ENCODE measurements around the gene BASP1. TPM values are rescaled to one million over a fixed set of nuclear protein-coding genes. Genes with fewer than 3 reads are reported as not detected.

BASP1 gene
- total RNA-seq, 4 donors from 2014 or later, result 22.1 to 37.1 (median 26.8) TPM

DNA sequence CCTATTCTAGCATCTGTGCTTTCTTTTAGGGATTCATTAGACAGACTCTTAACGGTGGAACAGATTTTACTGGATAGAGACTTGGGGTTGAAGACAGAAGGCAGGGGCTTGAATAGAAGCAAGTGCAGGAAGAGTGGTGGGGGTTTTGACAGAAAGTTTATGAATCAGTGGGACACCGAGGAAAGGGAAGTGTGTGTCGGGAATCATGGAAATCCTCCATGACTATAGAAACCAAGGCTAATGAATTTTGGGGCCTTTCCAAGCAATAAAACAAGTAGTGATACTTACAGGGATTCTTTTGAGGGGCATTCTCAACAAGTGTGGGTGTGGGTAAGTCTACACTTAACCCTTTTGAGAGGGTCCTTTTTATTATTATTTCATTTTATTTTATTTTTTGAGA, 12.8 kb downstream of the BASP1 start:
- intact Hi-C loops (cut with DNase I; ENCODE audit: low total_unique reads), result no loop called here
- no peak overlapping the region for H3K4me3 ChIP-seq (ENCODE audit: low read depth, poor library complexity, severe bottlenecking)
- DNase-seq (ENCODE audit: low spot score in 2 of 2), result no peak
- TF ChIP-seq POLR2A (IDR thresholded peaks at IDR 0.05), result no peak
- TF ChIP-seq, protein P1, sequence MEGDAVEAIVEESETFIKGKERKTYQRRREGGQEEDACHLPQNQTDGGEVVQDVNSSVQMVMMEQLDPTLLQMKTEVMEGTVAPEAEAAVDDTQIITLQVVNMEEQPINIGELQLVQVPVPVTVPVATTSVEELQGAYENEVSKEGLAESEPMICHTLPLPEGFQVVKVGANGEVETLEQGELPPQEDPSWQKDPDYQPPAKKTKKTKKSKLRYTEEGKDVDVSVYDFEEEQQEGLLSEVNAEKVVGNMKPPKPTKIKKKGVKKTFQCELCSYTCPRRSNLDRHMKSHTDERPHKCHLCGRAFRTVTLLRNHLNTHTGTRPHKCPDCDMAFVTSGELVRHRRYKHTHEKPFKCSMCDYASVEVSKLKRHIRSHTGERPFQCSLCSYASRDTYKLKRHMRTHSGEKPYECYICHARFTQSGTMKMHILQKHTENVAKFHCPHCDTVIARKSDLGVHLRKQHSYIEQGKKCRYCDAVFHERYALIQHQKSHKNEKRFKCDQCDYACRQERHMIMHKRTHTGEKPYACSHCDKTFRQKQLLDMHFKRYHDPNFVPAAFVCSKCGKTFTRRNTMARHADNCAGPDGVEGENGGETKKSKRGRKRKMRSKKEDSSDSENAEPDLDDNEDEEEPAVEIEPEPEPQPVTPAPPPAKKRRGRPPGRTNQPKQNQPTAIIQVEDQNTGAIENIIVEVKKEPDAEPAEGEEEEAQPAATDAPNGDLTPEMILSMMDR (IDR thresholded peaks at IDR 0.05), result no peak
- WGBS, 2 donors, result 84 to 88% methylated on average over 3 of the region's 3 CpGs

DNA sequence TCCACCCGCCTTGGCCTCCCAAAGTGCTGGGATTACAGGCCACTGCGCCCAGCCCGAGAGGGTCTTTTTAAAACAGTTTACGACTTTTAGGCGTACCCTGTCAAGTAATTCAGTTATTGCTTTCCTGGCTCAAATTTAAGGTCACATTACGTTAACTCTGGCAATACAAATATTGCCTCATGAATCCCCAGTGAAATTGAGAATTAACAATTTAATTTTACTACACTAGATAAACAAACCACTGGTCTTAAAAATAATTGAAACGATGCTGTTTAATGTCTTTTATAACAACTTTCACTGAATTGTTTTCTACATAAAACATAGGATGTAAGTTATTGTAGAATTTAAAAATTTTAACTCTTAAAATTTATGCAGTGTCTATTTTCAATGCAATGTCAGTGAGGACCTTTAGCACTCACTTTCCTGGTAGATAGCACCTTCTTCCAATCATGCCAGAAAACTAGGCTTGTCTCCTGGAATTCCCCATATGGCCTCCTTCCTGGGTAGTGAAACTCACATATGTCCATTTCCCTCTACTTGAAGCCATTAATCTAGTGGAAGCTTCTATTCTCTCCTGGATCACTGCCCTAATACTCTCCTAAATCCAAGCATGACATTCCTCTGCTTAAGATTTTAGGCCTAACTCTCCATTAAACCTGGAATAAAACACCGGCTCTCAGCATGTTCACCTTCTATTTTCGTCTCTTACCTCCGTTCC, 13.5 kb downstream of the BASP1 start:
- 83 to 84% methylated on average over 10 of the region's 10 CpGs for WGBS, 2 donors
- no peak for DNase-seq (ENCODE audit: low spot score in 2 of 2)
- intact Hi-C loops (cut with DNase I; ENCODE audit: low total_unique reads), result no loop called here
- no peak for TF ChIP-seq POLR2A (IDR thresholded peaks at IDR 0.05)
- TF ChIP-seq, protein P1 (IDR thresholded peaks at IDR 0.05), result no peak
- H3K4me3 ChIP-seq (ENCODE audit: low read depth, poor library complexity, severe bottlenecking), result no peak overlapping the region

DNA sequence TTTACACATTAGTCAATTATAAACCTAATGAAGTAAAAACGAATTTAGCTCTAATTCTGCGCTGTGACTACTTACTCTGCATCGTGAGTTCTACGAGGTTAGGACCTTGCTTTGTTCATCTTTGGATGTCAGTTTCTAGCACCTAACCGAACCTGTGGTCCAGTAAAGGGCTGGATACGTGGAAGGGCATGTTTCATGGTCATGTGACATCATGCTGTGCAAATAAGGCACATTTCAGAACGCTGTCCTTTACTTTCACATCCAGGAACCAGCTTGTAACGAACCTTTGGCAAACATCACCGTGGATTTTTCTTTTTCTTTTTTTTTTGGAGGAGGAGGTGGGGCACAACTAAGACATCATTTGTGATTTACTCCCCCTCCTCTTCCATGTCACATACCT, 15.0 kb downstream of the BASP1 start:
- WGBS, 2 donors, result 80 to 83% methylated on average over 9 of the region's 9 CpGs
- no peak for DNase-seq (ENCODE audit: low spot score in 2 of 2)
- TF ChIP-seq, protein P1 (IDR thresholded peaks at IDR 0.05), result no peak
- TF ChIP-seq POLR2A (IDR thresholded peaks at IDR 0.05), result no peak

DNA sequence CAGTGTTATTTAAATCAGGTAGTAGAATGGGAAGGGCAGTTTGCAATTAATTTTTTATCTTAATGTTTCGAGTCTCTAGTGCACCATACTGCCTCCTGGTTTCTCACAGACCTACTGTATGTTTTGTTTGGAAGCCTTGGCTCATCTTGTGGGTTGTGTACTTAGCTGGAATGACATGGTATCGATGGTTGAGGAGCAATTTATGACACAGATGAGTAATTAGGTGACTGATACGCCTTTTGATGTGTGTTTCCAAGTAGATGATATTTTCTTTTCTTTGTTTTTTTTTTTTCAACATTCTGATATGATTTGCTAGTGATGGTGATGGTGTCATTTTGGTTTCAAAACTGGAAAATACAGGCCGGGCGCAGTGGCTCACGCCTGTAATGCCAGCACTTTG, 16.1 kb downstream of the BASP1 start:
- DNase-seq (ENCODE audit: low spot score in 2 of 2), result no peak
- TF ChIP-seq, protein P1 (IDR thresholded peaks at IDR 0.05), result no peak
- TF ChIP-seq POLR2A (IDR thresholded peaks at IDR 0.05), result no peak
- intact Hi-C loops (cut with DNase I; ENCODE audit: low total_unique reads), result no loop called here
- H3K4me3 ChIP-seq (ENCODE audit: low read depth, poor library complexity, severe bottlenecking), result no peak overlapping the region
- WGBS, 2 donors, result 86 to 88% methylated on average over 6 of the region's 6 CpGs

More for the DNA sequence above, 15.0 kb downstream of the BASP1 start:
- no peak overlapping the region for H3K4me3 ChIP-seq (ENCODE audit: low read depth, poor library complexity, severe bottlenecking)
- intact Hi-C loops (cut with DNase I; ENCODE audit: low total_unique reads), result no loop called here

DNA sequence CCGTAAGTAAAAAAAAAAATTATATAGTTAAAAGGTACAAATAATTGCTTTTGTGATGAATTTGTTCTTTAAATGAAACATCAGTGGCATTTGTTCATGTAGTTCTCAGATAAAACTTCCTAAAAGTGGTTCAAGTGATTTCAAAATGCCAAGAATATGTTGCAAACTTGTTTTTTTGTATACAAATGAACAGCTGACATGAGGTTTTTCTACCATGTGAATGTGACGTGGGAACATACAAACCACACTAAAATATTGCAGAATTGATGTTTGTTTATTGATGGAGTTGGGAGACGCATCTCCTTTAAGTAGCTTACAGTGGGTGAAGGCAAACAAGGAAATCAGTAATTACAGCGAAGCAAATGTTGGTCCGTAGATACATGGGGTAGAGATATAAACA, 16.9 kb downstream of the BASP1 start:
- 91 to 95% methylated on average over 5 of the region's 5 CpGs for WGBS, 2 donors
- intact Hi-C loops (cut with DNase I; ENCODE audit: low total_unique reads), result no loop called here
- DNase-seq (ENCODE audit: low spot score in 2 of 2), result no peak
- no peak for TF ChIP-seq POLR2A (IDR thresholded peaks at IDR 0.05)
- TF ChIP-seq, protein P1 (IDR thresholded peaks at IDR 0.05), result no peak
- no peak overlapping the region for H3K4me3 ChIP-seq (ENCODE audit: low read depth, poor library complexity, severe bottlenecking)
